HL-60 (cell line): ENCODE results near the gene EML3.

Source experiments
- CTCF ChIP-seq: IDR thresholded peaks from one replicate; pipeline ENCODE4 v1.5.1; 2011; ENCODE audit warnings: low read length, control low read depth, inconsistent platforms; ENCODE audit not compliant: insufficient read depth
- POLR2AphosphoS5 ChIP-seq: IDR thresholded peaks from 2 replicates; pipeline ENCODE4 v1.6.1; 2012; ENCODE audit warnings: low read depth
- REST ChIP-seq: IDR thresholded peaks from 2 replicates; pipeline ENCODE4 v1.6.1; 2012; ENCODE audit warnings: low read depth; ENCODE audit not compliant: insufficient replicate concordance
- SPI1 ChIP-seq: IDR thresholded peaks from 2 replicates; pipeline ENCODE4 v1.6.1; 2012; ENCODE audit warnings: low read depth, mild to moderate bottlenecking, borderline replicate concordance

GRCh38 chr11:62599901-62600300, 12.7 kb downstream of the EML3 start:
- no peak for TF ChIP-seq CTCF
- TF ChIP-seq REST = no peak
- TF ChIP-seq POLR2AphosphoS5 = no peak
- no peak for TF ChIP-seq SPI1
